ENCODE data around the gene UGT2B7. TPM values are rescaled to one million over a fixed set of nuclear protein-coding genes. Genes with fewer than 3 reads are reported as not detected.
"Not testable (repeated sequence)": the region's sequence is repeated elsewhere in the genome, so short reads cannot be mapped to it uniquely, and the experiment has no call there.

UGT2B7 gene
- polyA plus RNA-seq, 10 donors = 0.13 to 0.98 (median 0.40) TPM; not detected in 1

DNA sequence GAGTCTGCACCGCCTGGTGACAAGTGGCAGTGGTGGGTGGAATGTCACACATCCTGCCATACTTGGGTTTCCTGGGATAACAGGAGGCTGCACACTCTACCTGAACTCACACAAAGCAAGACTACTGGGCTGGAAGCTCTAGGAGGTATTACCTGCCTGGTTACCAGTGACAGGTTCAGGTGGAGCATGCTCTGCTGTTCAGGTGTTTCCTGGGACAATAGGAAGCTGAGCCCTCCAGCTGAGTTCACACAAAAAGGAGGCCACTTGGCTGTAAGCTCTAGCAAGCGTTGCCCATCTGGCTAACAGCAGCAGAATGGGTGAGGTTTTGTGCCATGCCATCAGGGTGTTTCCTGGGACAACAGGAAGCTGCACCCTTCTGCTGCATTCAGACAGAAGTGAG is 17.4 kb upstream of the UGT2B7 start:
- no peak for DNase-seq

DNA sequence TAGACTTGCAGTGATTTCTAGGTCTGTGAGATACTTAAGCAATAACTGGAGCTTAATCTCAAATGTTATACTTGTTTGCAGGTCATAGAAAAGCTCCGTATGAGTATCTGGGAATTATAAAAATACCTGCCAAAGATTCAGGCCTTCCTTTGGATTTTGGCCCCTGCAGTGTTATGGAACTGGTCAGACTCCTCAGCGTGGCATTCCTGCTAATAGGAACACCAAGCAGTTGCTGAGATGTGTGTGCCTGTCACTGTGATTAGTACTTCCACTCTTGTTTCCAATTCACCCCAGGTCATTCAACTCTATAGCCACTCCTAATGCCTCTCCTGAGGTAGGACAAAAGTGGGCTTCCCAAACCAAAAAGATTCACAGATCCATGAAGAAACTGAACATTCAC is 7.8 kb upstream of the UGT2B7 start:
- no peak for DNase-seq

DNA sequence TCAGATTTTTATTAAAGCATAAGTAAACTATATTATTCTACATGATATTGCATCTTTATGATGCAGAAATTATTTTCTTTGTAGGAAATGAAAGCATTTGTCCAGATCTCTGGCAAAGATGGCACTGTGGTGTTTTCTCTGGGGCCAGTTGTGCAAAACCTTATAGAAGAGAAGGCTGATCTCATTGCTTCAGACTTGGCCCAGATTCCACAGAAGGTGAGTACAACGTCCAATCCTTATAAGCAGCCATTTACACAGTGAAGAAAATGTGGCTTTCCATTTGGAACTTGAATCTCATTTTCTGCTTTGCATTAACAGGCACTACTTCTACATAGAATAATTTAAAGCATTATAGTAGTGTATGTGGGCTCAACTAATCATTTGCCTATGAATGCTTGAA is 6.9 kb upstream of the UGT2B7 start:
- DNase-seq = no peak

DNA sequence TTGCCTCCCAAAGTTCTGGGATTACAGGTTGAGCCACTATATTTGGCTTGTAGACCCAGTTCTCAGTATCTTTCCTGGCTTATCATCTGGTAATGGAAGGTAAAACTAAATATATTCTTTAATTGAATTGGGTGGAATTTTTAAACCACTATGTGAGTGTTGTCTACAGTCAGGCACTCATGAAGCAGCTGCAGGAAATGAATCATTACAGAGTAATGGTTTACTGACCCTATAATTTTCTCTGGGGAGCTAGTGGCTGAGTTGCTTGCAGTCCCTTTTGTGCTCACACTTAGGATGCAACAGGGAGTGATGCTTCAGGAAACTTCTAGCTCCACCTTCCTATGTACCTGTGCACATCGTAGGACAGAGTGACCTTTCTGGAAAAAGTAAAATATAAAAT is 4.1 kb upstream of the UGT2B7 start:
- no peak for DNase-seq

DNA sequence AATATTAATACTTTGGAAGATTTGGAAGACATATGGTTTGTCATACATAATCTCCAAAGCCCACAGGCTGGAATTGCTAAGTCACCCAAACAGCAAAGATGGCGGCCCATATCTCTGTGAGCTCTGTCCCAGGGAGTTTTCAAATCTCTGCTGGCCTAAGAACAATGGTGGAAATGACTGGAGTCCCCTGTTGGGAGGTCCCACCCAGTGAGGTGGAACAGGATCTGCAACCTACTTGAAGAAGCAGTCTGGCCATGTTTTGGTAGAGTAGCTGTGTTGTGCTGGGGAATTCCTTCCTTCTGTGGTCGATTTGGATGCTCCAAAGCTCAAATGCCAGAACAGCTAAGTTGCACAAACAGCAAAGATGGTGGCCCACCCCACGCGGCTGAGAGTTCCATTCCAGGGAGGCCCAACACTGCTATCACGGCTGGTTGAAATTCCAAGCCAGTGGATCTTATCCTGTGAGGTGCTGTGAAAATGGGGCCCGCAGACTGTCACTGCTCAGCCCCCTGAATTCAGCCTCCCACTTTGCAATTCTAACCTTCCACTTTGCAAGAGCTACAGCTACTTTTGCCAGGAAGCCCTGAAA is 3.2 kb upstream of the UGT2B7 start:
- no peak for DNase-seq

DNA sequence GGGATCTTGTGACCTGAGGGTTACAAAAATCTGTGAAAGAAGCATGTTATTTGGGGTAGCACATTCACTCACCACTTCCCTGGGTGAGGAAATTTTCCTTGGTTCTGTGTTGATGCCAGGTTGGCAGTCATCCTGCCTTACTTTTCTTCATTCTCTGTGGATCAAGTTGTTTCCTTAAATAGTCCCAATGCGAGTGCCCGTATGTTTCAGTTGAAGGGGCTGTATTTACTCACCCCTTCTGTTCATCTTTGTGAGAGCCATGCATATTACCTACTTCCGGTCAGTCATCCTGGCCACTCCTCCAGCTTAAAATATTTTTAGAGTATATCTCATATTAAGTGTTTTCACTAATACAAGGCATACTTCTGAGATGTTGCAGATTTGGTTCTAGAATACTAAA is 2.6 kb upstream of the UGT2B7 start:
- DNase-seq = no peak

DNA sequence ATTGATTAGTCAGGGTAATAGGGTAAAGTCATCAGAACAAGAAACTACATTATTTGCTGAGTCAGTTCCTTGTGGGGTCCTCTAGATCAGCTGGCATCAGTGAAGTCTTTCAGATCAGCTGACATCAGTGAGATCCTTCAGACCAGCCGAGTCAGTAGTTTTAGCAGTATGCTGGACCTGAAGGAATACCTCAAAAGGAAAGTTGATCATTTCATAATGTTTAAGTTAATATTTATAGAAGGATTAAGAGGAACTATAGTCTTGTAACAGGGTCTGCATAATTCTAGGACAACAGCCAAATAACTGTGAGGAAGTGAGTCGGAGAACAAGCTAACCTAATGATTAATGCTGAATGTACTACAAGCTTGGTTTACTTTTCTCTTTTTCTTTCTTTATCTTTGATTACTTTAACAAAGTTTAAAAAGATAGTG is 958 bp upstream of the UGT2B7 start:
- no peak for DNase-seq

DNA sequence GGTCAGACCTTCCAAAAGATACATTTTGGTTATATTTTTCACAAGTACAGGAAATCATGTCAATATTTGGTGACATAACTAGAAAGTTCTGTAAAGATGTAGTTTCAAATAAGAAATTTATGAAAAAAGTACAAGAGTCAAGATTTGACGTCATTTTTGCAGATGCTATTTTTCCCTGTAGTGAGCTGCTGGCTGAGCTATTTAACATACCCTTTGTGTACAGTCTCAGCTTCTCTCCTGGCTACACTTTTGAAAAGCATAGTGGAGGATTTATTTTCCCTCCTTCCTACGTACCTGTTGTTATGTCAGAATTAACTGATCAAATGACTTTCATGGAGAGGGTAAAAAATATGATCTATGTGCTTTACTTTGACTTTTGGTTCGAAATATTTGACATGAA is 536 bp downstream of the UGT2B7 start:
- DNase-seq = no peak

DNA sequence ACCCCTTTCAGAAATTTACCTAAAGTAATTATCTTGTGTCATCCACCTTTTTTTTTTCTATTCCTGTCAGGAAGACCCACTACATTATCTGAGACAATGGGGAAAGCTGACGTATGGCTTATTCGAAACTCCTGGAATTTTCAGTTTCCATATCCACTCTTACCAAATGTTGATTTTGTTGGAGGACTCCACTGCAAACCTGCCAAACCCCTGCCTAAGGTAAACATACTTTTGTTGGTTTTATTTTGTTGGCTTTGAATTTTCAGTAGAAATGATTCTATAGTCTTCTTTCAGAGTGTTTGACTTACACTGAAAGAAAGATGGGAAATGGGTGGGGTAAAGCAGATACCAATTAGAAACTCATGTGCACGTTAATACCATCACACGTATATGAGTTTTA is 2.2 kb downstream of the UGT2B7 start:
- DNase-seq = no peak

DNA sequence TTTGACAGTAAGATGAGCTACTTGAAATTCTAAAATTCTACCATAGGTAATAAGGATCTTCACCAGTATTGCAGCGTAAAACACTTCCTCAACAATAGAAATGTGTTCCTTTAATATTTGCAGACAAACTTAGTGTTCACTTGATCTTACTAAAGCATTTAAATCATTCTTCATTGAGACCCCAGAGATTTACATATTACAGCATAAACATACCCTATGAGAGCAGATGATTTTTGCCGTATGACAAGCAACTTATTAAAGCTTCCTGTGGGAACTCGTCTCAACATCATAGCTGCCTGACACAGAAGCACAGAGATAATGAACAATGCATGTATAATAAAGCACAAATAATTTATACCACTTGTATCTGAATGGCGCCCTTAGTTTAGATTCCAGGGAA is 3.6 kb downstream of the UGT2B7 start:
- DNase-seq = no peak

DNA sequence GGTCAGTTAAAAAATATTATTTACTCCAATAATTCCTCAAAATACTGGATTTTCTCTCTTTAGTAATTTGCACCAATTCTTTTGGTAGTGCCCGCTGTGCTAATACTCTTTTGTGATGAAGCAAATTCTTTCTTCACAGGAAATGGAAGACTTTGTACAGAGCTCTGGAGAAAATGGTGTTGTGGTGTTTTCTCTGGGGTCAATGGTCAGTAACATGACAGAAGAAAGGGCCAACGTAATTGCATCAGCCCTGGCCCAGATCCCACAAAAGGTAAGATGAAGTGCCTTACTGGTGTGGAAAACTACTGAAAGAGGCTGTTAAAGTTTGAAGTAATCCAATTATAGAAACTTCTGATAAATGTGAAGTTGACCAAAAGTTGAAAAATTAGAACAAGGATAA is 6.4 kb downstream of the UGT2B7 start:
- not testable (repeated sequence) for DNase-seq

DNA sequence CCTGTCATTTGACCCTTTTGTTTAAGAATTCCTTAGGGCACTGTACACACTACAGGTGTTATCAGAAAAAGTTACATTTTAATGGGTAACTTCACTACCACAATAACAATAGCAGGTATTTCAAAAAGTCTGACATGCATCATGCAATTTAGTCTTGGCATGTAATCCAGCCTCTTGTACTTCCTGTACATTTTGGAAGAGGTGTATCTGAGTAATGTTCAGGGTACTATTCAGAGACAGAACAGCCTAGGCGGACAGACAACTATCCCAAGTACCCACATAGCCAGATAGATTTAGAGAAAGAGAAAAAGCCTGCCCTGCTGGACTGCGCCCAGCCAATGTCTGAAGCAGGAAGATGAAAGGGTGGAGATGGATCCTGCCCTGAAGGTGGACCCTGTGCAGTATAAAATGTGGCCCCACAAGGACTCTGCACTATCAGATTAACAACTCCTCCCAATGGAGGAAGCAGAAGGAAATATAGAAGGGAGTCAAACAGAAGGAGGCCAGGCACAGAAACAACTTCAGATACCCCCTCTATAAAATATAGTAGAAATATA is 8.5 kb downstream of the UGT2B7 start:
- DNase-seq = no peak

DNA sequence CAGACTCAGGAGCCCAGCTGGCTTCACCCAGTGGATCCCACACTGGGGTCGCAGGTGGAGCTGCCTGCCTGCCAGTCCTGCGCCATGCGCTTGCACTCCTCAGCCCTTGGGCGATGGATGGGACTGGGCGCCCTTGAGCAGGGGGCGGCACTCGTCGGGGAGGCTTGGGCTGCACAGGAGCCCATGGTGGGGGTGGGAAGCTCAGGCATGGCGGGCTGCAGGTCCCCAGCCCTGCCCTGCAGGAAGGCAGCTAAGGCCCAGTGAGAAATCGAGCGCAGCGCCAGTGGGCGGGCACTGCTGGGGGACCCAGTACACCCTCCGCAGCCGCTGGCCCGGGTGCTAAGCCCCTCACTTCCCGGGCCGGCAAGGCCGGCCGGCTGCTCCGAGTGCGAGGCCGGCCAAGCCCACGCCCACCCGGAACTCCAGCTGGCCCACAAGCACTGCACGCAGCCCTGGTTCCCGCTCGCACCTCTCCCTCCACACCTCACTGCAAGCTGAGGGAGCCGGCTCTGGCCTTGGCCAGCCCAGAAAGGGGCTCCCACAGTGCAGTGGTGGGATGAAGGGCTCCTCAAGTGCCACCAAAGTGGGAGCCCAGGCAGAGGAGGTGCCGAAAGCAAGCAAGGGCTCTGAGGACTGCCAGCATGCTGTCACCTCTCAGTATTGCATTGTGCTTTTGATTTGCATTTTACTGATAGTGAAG is 19.0 kb downstream of the UGT2B7 start:
- DNase-seq = not testable (repeated sequence)

DNA sequence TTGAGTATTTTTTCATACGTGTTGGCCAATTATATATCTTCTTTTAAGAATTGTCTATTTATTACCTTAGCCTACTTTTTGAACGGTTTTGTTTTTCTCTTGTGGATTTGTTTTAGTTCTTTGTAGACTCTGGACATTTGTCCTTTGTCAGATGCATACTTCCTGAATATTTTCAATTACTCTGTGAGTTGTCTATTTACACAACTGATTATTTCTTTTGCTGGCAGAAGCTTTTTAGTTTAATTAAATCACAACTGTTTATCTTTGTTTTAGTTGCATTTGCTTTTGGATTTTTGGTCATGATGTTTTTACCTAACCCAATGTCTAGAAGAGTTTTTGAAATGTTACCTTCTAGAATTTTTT is 19.6 kb downstream of the UGT2B7 start:
- no peak for DNase-seq

DNA sequence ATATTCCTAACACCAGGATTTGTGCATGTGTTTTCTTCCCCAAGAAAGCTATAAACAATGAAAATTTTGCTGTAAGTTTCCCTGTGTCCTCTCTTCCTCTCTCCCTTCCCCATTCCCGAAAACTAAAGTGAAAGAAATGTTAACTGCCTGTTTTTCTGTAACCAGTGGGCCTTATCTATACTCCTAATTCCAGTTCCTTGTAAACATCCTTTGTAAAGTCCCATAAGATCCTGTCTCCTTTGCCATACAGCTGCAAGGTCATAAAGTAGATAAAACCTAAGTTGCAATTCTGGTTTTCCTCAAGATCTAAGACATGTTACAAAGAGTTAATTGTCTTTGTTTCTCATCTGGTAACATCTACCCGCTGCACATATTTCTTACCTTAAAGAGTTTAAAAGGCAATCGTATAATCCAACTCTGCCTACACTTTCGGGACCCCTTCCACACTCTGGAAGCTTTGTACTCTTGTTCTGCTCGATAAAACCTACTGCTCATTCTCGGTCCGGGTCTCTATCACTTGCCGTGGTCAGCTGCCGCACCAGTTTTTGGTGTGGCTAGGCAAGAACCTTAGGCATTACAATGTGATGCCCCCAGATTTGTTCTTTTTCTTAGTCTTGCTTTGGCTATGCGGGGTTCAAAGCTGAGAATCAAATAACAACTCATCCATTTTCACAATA is 20.5 kb downstream of the UGT2B7 start:
- no peak for DNase-seq

DNA sequence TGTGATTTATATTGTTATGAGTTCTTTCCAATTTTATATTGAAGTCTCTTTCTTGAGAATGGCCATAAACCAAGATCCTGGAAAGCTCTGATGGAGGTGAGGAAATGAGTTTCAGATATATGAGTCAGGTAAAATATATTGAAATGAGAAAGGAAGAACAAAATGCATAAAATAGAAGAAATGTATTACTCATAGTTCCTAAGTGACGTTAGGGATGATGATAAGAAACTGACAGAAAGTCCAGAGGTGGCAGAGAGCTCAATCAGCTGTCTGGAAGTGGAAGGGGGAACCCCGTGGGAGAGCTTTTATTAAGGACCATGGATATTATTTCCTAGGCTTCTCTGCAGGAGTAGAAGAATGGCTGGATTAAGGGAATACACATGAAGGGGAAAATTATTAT is 24.6 kb downstream of the UGT2B7 start:
- DNase-seq = no peak

DNA sequence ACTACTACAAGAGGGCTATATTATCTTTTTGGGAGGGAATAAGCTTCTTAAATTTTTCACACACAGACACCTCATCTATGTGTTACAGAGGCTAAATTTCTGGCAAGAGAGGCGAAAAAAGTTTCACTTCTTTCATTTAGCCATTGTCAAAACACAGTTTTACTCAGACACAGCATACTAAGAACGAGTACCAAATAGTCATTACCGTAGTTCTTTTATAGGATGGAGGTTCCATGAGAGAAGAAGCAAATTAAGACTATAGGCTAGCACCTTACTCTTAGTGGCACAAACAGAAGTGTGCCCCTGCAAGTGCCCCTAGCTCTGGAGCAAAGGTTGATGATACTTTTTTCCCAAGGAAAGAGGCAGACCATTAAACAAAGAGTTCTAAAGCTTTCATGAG is 26.2 kb downstream of the UGT2B7 start:
- no peak for DNase-seq

DNA sequence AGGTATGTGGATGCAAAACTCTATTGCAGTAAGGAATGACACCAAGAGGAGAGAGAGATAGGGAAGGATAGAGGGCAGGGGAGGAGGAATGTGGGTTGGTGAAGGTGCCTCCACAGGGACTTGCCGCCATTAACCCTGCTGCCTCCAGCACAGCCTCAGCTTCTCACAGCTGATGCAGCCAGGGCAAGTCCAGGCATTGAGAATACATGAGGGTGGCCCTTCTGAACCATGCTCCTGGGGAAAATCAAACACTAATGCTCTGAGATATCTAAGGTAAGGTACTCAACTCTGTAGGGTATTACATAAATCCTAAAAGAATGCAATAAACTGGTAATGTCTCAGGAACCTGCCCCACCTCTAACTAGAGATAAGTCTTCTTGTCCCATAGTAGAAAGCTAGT is 28.7 kb downstream of the UGT2B7 start:
- no peak for DNase-seq

DNA sequence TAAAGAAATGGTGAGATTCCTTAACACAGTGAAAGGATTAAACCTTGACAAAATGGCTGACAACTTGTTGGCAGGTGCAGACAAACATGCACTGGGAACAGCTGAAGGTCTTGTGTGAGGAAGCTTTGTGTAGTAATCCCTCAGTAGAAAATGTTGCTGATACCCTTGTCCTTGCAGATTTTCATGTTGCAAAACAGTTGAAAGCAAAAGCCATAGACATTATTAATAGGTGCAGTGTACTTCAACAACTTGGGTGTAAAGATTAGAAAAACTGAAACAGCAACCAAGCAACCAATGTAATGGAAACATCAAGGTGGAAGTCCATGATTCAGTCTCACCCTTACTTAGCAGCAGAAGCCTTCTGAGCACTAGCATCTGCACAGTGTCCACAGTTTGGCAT is 29.8 kb downstream of the UGT2B7 start:
- peak in 2 of 3 donors; percentile 4 to 6 for DNase-seq

DNA sequence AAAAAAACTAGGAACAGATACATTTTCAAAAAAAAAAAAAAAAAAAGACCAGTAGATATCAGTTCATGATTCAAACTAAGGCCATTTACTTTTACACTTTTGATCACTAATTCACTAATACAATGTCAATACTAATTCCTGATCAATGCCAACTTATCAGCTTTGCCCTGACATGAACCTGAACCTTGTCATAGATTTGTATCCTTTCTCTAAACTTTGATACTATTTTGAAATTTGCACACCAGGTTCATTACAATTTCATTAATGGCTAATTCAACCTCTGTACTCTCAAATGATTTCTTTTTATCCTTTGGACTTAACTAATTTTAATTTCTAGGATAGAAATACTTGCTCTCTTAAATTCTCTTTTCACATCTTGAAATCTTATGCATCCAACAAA is 37.7 kb downstream of the UGT2B7 start:
- DNase-seq = no peak

DNA sequence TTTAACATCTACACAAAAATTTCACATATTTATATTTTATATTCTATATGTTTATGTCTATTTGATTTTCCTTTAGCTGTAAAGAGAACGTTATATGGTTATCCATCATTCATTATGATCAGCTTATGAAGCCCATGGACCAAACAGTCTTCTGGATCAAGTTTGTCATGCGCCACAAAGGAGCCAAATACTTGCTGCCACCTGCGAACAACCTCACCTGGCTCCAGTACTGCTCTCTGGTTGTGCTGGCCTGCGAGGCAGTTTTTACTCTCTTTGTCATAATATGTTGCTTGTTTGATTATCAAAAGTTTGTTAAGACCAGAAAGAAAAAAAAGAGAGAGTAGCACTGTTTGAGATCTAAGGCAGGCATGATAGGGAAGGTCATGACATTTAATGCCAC is 38.2 kb downstream of the UGT2B7 start:
- no peak for DNase-seq

DNA sequence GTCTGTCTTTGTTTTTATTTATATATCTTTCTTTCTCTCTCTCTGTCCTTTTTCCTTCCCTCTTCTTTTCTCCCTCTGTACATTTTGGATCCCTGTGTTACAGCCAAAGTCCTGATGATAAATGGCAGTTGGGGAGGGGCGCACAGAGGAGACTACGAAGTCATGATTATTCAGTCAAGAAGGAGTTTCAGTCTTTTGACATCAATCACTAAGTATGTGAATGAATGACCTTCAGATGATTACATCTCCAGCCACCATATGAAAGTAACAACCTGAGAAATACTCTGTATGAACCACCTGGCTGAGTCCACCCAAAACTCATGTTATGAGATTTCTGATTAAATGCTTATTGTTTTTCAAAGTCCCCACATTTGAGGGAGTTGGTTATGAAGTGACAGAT is 45.0 kb downstream of the UGT2B7 start:
- no peak for DNase-seq

DNA sequence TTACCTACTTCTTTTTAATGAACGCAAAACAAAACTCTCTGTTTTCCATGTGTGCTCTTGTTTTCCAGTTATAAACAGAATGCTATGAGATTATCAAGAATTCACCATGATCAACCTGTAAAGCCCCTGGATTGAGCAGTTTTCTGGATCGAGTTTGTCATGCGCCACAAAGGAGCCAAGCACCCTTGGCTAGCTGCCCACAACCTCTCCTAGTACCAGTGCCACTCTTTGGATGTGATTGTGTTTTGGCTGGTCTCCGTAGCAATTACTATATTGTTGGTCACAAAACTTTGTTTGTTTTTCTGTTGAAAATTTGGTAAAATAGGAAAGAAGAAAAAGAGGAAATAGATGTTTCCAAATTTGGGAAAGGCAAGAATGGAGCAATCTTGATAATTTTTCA is 51.1 kb downstream of the UGT2B7 start:
- DNase-seq = no peak
